Astrocyte of the spinal cord (primary cell): ENCODE measurements around the gene KLK4.

ENCODE experiments used
- DNase-seq: peaks from one replicate; pipeline ENCODE4 v3.0.0; 2011; ENCODE audit warnings: low read depth, low spot score
- H3K4me3 ChIP-seq: 2 replicates; pipeline ENCODE4 v1.5.1; 2011; ENCODE audit warnings: low read depth, mild to moderate bottlenecking, low read length, moderate library complexity
- CTCF ChIP-seq: IDR thresholded peaks from 2 replicates; pipeline ENCODE4 v1.5.1; 2012; ENCODE audit warnings: low read depth, mild to moderate bottlenecking, low read length, inconsistent platforms
- in situ Hi-C: cut with HindIII; loops from 2 replicates; pipeline ENCODE4 v1.10.0; 2017; ENCODE audit warnings: low sequenced_read_pairs

KLK4 gene

GRCh38 chr19:50869479-50869878 lies 41.7 kb downstream of the KLK4 start:
- H3K4me3 ChIP-seq, result no peak overlapping the region
- DNase-seq, result no peak
- in situ Hi-C loops, result no loop called here
- TF ChIP-seq CTCF, result no peak

- in situ Hi-C loops, result no loop called here
- no peak for TF ChIP-seq CTCF
- H3K4me3 ChIP-seq, result no peak overlapping the region
- no peak for DNase-seq
Observed at GRCh38 chr19:50861496-50862286, 49.5 kb downstream of the KLK4 start.

GRCh38 chr19:50861010-50861409 lies 50.2 kb downstream of the KLK4 start:
- H3K4me3 ChIP-seq, result no peak overlapping the region
- no peak for TF ChIP-seq CTCF
- no peak for DNase-seq
- in situ Hi-C loops, result no loop called here

GRCh38 chr19:50859849-50860248 lies 51.3 kb downstream of the KLK4 start:
- no peak for DNase-seq
- in situ Hi-C loops, result no loop called here
- H3K4me3 ChIP-seq, result no peak overlapping the region
- no peak for TF ChIP-seq CTCF

GRCh38 chr19:50858886-50859285 lies 52.3 kb downstream of the KLK4 start:
- no peak for TF ChIP-seq CTCF

GRCh38 chr19:50857366-50857765 lies 53.8 kb downstream of the KLK4 start:
- no peak for TF ChIP-seq CTCF
- H3K4me3 ChIP-seq, result no peak overlapping the region
- in situ Hi-C loops, result no loop called here
- no peak for DNase-seq

More at GRCh38 chr19:50858886-50859285, 52.3 kb downstream of the KLK4 start:
- DNase-seq, result no peak
- no peak overlapping the region for H3K4me3 ChIP-seq
- in situ Hi-C loops, result no loop called here
